Measurements from ENCODE around the gene PITPNC1.
"Not testable (repeated sequence)": the region's sequence is repeated elsewhere in the genome, so short reads cannot be mapped to it uniquely, and the experiment has no call there.

- not testable (repeated sequence) for TF ChIP-seq CTCF (IDR thresholded peaks at IDR 0.05); EP300 (IDR thresholded peaks at IDR 0.05; ENCODE audit: borderline replicate concordance in 1 of 2, low read depth in 1 of 2, low read length in 1 of 2); EZH2phosphoT487 (IDR thresholded peaks at IDR 0.05; ENCODE audit: borderline replicate concordance, low read depth); RFX5 (IDR thresholded peaks at IDR 0.05; ENCODE audit: low read length); TEAD4 (IDR thresholded peaks at IDR 0.05; ENCODE audit: borderline replicate concordance, insufficient read depth); POLR2AphosphoS5 (IDR thresholded peaks at IDR 0.05; ENCODE audit: low read depth, low read length); NRF1 (IDR thresholded peaks at IDR 0.05; ENCODE audit: low read depth, low read length); SMC3 (IDR thresholded peaks at IDR 0.05; ENCODE audit: low read depth, low read length); YY1 (IDR thresholded peaks at IDR 0.05; ENCODE audit: low read depth); ZBTB33 (IDR thresholded peaks at IDR 0.05; ENCODE audit: borderline replicate concordance, low read depth); MXI1 (IDR thresholded peaks at IDR 0.05; ENCODE audit: low read depth, low read length)
These were observed 45.2 kb downstream of the PITPNC1 start for GRCh38 chr17:67422296-67422695.
